ENCODE measurements around the gene PPP3R1.

DNA sequence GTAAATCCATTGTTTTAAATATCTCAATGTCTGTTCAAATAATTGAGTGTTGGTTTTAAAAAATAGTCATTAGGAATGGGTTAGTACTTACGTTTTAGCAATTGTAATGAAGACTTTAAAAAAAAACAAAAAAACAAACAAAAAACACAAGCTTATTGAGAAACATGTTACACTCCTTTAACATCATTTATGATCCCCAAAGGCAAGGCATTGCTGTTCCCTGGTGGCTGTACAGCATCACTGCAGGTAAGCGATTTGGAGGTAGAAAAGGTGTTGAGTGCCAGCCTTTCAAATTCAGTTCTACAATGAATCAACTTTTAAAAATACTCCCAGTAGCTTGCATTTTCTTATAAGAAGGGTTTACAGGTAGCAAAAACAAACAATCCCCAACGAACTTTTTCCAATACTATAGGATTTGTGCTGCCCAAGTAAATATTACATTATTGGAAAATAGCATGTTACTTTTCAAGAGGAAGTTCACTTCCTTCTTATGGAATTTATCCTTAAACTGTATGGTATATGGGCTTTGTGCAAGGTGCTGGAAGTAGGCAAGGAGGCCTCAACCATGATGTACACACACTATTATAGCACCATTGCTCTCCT, 39.9 kb upstream of the PPP3R1 start:
- TF ChIP-seq EP300 (IDR thresholded peaks at IDR 0.05) (no peak), CTCF (IDR thresholded peaks at IDR 0.05) (peak; percentile 18 to 51 (median 42)), POLR2A (IDR thresholded peaks at IDR 0.05) (no peak)
